ENCODE measurements around the gene CACNA1C.

The CACNA1C gene

DNA sequence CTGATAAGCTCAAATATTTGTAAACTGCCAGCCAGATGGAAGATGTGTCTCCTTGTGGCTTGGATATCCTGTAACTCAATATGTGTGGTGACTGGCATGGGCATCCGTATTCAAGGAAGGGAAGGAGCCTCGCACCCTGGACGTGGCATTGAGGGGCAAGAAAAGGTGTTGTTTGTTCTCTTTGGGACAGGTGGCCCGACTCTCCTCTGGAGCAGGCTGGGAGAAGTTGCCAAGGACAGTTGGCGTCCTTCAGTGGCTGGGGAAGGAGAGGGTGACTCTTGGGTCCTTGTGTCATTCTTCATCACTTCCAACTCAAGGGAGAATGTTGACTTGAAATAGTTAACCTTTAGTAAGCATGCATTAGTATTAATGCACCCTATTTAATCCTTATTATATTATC is 39.6 kb downstream of the CACNA1C start:
- FAIRE-seq, result no peak

DNA sequence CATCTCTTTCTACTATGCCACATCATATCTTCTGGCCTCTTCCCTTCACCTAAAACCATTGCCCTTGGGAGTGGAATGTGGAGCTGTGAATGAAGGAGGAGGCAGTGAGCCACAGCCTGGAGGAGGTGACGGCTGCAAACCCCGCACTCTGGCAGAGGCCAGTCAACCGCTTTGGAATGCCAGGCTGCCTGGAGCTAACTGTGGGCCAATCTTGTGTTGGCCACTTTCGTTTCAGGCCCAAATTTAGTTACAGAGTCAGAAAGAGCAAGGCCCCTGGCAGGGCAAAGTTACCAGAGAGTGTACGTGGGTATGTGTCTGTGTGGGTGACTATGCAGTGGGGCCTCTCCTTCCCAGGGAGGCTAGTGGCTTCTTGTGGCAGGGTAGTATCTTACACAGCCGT is 40.1 kb downstream of the CACNA1C start:
- TF ChIP-seq, protein P1, sequence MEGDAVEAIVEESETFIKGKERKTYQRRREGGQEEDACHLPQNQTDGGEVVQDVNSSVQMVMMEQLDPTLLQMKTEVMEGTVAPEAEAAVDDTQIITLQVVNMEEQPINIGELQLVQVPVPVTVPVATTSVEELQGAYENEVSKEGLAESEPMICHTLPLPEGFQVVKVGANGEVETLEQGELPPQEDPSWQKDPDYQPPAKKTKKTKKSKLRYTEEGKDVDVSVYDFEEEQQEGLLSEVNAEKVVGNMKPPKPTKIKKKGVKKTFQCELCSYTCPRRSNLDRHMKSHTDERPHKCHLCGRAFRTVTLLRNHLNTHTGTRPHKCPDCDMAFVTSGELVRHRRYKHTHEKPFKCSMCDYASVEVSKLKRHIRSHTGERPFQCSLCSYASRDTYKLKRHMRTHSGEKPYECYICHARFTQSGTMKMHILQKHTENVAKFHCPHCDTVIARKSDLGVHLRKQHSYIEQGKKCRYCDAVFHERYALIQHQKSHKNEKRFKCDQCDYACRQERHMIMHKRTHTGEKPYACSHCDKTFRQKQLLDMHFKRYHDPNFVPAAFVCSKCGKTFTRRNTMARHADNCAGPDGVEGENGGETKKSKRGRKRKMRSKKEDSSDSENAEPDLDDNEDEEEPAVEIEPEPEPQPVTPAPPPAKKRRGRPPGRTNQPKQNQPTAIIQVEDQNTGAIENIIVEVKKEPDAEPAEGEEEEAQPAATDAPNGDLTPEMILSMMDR (IDR thresholded peaks at IDR 0.05; ENCODE audit: insufficient read depth, missing control alignments), result no peak
- no peak for FAIRE-seq
- DNase-seq (ENCODE audit: insufficient read length, low spot score), result no peak

More for the DNA sequence above, 39.6 kb downstream of the CACNA1C start:
- DNase-seq (ENCODE audit: insufficient read length, low spot score), result no peak
- TF ChIP-seq, protein P1 (IDR thresholded peaks at IDR 0.05; ENCODE audit: insufficient read depth, missing control alignments), result no peak

DNA sequence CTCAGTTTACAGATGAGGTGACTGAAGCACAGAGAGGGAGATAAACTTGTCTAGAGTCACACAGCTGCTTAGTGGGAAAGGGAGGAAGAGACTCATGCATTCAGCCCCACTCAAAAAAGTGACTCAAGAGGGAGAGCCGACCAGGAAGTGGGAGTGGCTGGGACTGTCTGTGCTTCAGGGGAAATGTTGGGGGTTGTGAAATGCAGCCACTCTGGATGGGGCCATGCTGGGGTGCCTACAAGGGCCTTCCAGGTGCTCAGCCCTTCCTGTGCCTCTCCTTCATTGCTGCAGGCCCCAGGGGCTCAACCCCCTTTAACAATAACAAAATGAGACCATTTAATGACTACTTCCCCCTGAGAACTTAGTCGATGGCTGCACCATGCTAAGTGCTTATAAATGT is 41.8 kb downstream of the CACNA1C start:
- DNase-seq (ENCODE audit: insufficient read length, low spot score) (no peak), FAIRE-seq (no peak)
- TF ChIP-seq, protein P1 (IDR thresholded peaks at IDR 0.05; ENCODE audit: insufficient read depth, missing control alignments), result no peak

DNA sequence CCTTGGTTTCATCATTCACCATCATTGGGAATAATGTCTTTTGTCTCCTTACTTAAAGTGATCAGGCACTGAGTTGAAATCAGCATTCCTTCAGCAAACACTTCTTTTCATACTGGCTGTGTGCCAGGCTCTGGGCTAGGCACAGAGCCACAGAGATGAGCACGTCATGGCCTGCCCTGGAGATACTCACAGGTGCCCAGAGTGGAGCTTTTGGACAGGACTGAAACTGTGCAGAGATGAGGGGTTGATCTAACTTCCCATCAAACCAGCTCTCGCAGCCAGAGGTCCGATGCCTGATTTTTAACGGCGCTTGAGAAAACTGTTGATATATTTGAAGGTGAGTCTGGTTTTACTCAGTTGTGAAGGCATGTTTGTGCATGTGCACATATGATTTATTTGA is 43.1 kb downstream of the CACNA1C start:
- TF ChIP-seq, protein P1 (IDR thresholded peaks at IDR 0.05; ENCODE audit: insufficient read depth, missing control alignments), result no peak
- DNase-seq (ENCODE audit: insufficient read length, low spot score) (no peak), FAIRE-seq (no peak)

DNA sequence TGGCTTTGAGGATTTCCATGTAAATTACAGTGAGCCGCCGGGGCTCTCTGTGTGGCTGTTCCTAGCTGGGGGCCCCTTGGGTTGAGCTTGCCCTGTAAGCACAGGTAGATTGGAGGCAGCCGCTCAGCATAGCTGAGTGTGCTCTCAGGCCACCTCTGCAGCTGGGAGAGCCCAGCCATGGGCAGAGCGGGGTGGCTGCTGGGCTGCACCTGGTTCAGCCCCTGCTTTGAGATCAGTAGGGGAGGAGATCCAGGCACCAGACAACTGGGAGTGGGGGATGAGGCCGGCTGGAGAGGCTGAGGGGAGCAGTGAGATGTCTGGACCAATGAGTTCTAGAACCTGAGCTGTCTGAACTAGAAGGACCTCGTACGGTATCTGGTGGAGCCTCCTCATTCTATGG is 44.8 kb downstream of the CACNA1C start:
- FAIRE-seq, result no peak
- TF ChIP-seq, protein P1 (IDR thresholded peaks at IDR 0.05; ENCODE audit: insufficient read depth, missing control alignments), result no peak
- DNase-seq (ENCODE audit: insufficient read length, low spot score), result no peak

DNA sequence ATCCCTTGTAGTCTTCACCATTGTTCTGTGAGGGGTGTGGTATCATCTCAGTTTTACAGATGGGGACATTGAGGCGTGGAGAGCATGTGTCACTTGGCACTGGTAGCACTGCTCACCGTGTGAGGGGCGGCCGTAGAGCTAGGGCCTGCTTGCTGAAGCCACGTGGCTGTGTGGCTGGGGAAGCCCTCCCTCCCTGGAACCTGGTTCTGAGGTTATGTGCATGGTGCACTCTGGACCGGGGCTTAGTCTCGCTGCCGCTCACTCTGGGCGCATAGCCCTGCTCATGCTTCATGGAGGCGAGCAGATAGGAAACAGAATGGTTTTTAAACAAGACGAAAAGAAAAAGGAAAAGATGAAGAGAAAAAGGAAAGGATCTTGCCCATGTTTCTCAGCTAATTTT is 46.1 kb downstream of the CACNA1C start:
- no peak for DNase-seq (ENCODE audit: insufficient read length, low spot score)
- TF ChIP-seq, protein P1 (IDR thresholded peaks at IDR 0.05; ENCODE audit: insufficient read depth, missing control alignments), result no peak
- FAIRE-seq, result peak; percentile 11

DNA sequence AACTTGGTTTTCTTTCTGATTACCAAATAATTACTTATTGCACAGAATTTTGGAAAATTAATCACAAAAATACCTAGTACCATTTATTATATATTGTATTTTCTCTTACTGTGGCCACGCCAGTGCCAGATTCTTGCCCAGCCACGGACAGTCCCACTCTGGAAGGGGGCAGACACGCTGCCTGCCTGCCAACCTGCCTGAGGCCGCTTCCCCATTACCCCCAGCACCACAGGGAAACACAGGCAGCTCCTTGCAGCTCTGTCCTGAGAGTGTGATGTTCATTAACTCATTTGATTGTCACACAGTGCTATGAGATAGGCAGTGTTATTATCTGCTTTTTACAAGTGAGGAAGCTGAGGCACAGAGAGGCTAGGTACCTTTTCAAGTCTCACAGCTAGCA is 46.8 kb downstream of the CACNA1C start:
- no peak for DNase-seq (ENCODE audit: insufficient read length, low spot score)
- TF ChIP-seq, protein P1 (IDR thresholded peaks at IDR 0.05; ENCODE audit: insufficient read depth, missing control alignments), result no peak
- FAIRE-seq, result no peak

Data from D721Med (cell line).